AG09319 (cell line): ENCODE data around the gene HOXB13.

Source experiments
- DNase-seq: peaks from one replicate; pipeline ENCODE4 v3.0.0-alpha.2; 2010; ENCODE audit warnings: low read depth; ENCODE audit errors: extremely low read depth
- TF ChIP-seq, protein P1 (sequence below): IDR thresholded peaks from 2 replicates; pipeline ENCODE4 v1.5.1; 2011; ENCODE audit warnings: low read depth, mild to moderate bottlenecking, inconsistent platforms, low read length, moderate library complexity

The HOXB13 gene

DNA sequence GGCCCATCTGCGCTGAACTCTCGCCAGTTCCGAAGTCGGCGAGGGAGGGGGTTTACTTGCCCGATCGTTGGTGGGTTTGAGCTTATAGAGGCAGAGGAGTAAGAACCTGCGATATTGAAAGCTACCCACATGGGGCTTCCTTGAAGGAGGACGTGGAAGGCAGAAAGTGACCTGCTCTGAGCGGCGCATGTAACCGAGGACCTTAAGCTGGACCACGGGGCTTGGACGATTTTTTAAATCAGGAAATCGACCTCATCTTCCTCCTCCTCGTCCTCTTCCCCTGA, 3.6 kb downstream of the HOXB13 start:
- TF ChIP-seq, protein P1, sequence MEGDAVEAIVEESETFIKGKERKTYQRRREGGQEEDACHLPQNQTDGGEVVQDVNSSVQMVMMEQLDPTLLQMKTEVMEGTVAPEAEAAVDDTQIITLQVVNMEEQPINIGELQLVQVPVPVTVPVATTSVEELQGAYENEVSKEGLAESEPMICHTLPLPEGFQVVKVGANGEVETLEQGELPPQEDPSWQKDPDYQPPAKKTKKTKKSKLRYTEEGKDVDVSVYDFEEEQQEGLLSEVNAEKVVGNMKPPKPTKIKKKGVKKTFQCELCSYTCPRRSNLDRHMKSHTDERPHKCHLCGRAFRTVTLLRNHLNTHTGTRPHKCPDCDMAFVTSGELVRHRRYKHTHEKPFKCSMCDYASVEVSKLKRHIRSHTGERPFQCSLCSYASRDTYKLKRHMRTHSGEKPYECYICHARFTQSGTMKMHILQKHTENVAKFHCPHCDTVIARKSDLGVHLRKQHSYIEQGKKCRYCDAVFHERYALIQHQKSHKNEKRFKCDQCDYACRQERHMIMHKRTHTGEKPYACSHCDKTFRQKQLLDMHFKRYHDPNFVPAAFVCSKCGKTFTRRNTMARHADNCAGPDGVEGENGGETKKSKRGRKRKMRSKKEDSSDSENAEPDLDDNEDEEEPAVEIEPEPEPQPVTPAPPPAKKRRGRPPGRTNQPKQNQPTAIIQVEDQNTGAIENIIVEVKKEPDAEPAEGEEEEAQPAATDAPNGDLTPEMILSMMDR, result no peak
- DNase-seq, result no peak

DNA sequence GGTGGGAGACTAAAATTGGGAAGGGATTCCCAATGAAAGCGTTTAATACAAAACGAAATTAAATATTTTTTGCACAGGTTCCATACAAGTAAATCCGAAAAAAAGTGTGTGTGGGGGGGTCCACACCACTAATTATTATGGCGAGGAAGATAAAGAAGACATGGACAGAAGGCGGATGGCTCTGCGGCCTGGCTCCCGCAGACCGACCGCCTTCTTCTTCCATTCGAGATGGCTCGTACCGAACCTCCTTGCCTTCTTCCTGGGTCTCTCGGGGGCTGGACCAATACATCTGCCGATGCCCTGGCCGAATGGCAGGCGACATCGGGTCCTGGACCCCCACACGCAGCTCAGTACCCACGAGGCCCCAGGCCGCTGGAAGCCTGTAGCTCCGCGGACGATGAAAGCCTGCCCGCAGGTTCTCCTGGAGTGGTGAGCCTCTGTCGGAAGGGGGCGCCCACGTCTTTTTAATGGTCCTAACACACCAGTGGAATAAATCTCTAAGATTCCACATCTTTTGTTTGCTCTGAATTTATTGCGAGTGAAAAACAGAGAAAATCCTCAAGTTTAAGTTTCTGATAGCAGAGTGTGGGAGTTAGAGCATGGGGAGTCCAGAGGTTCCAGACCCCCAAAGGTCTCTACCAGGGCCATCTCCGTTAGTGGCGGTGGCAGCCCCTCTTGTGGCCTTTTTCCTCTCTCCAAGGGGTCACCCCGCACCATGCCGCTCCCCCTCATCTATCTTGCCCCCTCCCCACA, 4.1 kb downstream of the HOXB13 start:
- peak; percentile 41 for DNase-seq
- TF ChIP-seq, protein P1, result peak; percentile 80

DNA sequence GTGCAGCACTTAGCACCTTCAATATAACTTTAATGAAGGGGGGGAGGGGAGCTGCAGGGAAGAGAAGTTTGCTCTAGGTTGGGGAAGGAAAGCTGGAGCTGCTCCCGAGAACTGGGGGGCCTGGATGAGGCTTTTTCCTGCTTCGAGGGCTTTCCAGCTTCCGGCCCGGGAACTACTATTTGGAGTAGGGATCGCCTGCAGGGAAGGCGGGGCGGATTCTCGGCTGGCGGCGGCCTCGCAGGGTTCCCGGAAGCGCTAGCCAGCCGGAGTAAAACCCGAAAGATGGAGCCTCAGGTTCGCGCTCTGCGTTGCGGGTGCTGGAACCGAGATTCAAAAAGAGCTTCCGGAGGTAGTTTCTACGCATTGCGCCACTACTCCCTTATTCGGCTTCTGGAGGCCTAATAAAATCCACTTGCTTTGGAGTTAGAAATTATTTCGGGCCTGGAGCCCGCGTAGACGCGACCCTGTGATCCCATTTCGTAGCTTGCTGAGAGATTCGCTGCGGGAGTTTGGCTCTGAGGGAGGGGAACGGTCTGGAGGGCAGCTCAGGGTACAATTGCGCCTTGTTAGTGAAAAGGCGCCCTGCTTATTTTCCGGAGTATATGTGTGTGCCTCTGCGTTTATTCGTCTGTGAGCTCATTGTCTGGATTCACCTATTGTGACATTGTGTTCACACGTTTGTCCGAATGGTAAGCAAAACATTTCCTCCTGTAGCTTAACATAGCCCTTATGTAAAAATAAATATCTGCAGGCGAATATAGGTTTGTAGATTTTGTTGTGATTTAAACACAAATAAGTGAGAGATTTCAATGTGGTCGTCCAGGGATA, 4.9 kb downstream of the HOXB13 start:
- DNase-seq, result no peak
- TF ChIP-seq, protein P1, result no peak

DNA sequence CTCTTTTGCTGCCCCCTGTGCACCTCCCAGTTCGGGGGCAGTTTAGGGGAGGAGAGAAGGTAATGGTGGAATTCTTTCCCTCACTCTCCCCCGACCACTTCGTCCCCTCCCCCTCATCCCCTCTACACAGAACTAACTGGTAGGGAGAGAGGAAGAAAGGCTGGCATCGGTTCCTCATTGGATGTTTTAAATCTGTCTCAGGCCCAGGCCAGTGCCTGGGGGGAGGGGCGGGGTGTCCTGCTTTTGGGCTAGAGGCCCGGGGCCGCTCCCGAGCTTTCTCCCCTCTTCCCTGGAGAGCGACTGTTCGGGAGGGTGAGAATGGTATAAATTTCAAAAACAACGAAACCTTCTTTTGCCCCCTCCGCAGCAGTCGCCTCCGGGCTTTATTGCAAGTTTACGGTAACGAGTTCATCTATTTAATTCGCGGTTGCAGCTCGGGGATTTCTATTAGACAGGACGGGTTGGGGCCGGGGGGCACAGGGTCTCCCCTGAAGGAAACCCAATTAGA, 5.6 kb downstream of the HOXB13 start, which contains the start of gene PRAC2:
Gene PRAC2, plus strand, starts transcription at position 271 of the 508 bp plus-strand sequence. CDS start 1,226 bp downstream, outside the sequence.
- no peak for DNase-seq
- TF ChIP-seq, protein P1, result no peak

DNA sequence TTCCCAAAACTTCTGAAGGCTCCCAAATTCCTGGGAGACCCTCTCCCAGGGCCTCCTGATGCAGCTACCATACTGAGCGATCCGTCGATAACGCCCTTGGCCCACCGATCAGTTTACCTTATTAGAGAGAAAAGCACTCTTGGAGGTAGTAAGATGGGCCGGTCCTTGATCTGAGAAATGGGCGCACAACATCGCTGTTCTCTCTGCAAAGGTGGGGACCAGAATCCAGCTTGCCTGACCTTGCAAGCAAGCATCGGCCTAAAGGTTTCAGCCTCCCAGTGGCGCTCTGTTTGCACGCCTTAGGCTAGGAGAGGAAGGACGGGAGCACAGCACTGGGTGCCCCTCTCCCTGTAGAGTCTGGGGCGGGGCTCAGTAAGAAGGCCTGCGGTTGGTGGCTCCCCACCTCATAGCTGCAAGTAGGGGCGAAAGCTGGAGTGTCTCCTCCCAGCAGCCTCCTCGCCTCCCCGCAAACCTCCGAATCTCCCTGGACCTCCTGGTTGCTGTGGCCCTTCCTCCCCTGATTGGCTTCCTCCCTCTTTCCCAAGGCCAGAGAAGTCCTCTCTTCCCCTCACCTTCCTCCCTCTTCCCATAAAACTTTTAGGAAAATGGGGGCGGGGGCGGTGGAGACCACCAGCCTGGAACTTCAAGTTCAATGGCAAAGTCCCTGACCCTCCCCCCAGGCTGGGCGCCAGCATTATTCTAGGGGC, 6.2 kb downstream of the HOXB13 start, which contains the start of gene PRAC1:
Gene PRAC1, minus strand, starts transcription at position 318 of the 707 bp plus-strand sequence. Its CDS starts 126 bp downstream, at position 192.
- TF ChIP-seq, protein P1, result no peak
- DNase-seq, result no peak

DNA sequence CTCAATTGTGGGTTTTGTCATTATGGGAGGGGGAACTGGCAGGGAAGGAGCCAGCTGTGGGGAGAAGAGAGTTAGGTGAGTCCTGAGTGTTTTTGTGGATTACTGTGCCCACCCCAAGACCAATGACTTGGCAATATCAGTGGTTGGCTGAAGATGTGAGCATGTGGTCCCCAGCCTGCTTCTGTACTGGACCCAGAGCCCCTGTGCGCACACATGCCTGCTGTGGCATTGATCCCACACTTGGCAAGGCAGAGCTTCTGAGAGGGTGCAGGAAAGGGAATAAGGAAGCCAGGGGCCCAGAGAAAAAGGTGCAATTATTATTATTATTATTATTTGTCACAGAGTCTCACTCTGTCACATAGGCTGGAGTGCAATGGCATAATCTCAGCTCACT, 7.5 kb downstream of the HOXB13 start:
- TF ChIP-seq, protein P1, result no peak
- DNase-seq, result no peak
